COLO668 (cell line): Measurements from ENCODE around the gene CDH15.

Experiments used
- DNase-seq: peaks from one replicate; lab custom pipeline; 2025; ENCODE audit not compliant: unreplicated experiment; lab: John Stamatoyannopoulos, UW

The CDH15 gene

GRCh38 chr16:89170346-89171215 lies 967 bp upstream of the CDH15 start:
- peak; percentile 88 for DNase-seq

GRCh38 chr16:89172171-89172527 lies 601 bp downstream of the CDH15 start:
- no peak for DNase-seq

- no peak for DNase-seq
Observed at GRCh38 chr16:89172528-89173173, 1.1 kb downstream of the CDH15 start.

- no peak for DNase-seq
Observed at GRCh38 chr16:89173174-89173921, 1.8 kb downstream of the CDH15 start.

GRCh38 chr16:89174055-89174827 lies 2.7 kb downstream of the CDH15 start:
- no peak for DNase-seq

GRCh38 chr16:89174877-89175276 lies 3.3 kb downstream of the CDH15 start:
- no peak for DNase-seq

- no peak for DNase-seq
Observed at GRCh38 chr16:89175280-89176146, 4.0 kb downstream of the CDH15 start.

GRCh38 chr16:89176147-89176690 lies 4.7 kb downstream of the CDH15 start:
- DNase-seq, result no peak

- DNase-seq, result no peak
Observed at GRCh38 chr16:89176717-89177116, 5.2 kb downstream of the CDH15 start.

GRCh38 chr16:89177501-89177900 lies 6.0 kb downstream of the CDH15 start:
- DNase-seq, result no peak

- DNase-seq, result no peak
Observed at GRCh38 chr16:89178453-89179147, 7.1 kb downstream of the CDH15 start.

- DNase-seq, result no peak
Observed at GRCh38 chr16:89179148-89179484, 7.6 kb downstream of the CDH15 start.

GRCh38 chr16:89179656-89180315 lies 8.2 kb downstream of the CDH15 start:
- no peak for DNase-seq

- no peak for DNase-seq
Observed at GRCh38 chr16:89183463-89183862, 11.9 kb downstream of the CDH15 start.

- no peak for DNase-seq
Observed at GRCh38 chr16:89183975-89184676, 12.6 kb downstream of the CDH15 start.

- no peak for DNase-seq
Observed at GRCh38 chr16:89184677-89184932, 13.1 kb downstream of the CDH15 start.

GRCh38 chr16:89184933-89185794 lies 13.6 kb downstream of the CDH15 start:
- DNase-seq, result peak; percentile 36
